Measurements from ENCODE around the gene HOXD4. TPM values are rescaled to one million over a fixed set of nuclear protein-coding genes. Genes with fewer than 3 reads are reported as not detected.

HOXD4 gene
- total RNA-seq, 2 donors from 2014 or later = 1.6 to 3.6 TPM

GRCh38 chr2:176110415-176111308, 40.7 kb upstream of the HOXD4 start:
- intact Hi-C loops (cut with DNase I) = no loop called here
- no peak for DNase-seq
- H3K4me1 ChIP-seq = no peaks in the 10 kb centered on the region
- no peak overlapping the region for H3K9ac ChIP-seq (ENCODE audit: low read depth in 2 of 2, low read length in 2 of 2)
- no peaks in the 10 kb centered on the region for H3K36me3 ChIP-seq
- H3K27me3 ChIP-seq = peaks cover 91% of the 10 kb centered on the region
- no peak for TF ChIP-seq CTCF (IDR thresholded peaks at IDR 0.05)
- H3K4me3 ChIP-seq = no peak overlapping the region
- H3K9me3 ChIP-seq = no peaks in the 10 kb centered on the region
- no peak overlapping the region for H3K27ac ChIP-seq

- DNase-seq = peak; percentile 56
- H3K27ac ChIP-seq = no peak overlapping the region
- H3K36me3 ChIP-seq = no peaks in the 10 kb centered on the region
- intact Hi-C loops (cut with DNase I) = no loop called here
- peaks cover 91% of the 10 kb centered on the region for H3K27me3 ChIP-seq
- H3K9ac ChIP-seq (ENCODE audit: low read depth in 2 of 2, low read length in 2 of 2) = peak overlapping the region in 1 of 2 donors; percentile 19
- H3K4me3 ChIP-seq = no peak overlapping the region
- H3K9me3 ChIP-seq = no peaks in the 10 kb centered on the region
- TF ChIP-seq CTCF (IDR thresholded peaks at IDR 0.05) = peak; percentile 57
- H3K4me1 ChIP-seq = no peaks in the 10 kb centered on the region
Observed at GRCh38 chr2:176111309-176111663, 40.1 kb upstream of the HOXD4 start.

GRCh38 chr2:176111846-176112374, 39.4 kb upstream of the HOXD4 start:
- Histone ChIP-seq H3K4me3 (no peak overlapping the region), H3K36me3 (no peaks in the 10 kb centered on the region), H3K27me3 (peaks cover 91% of the 10 kb centered on the region), H3K4me1 (no peaks in the 10 kb centered on the region), H3K27ac (no peak overlapping the region), H3K9me3 (no peaks in the 10 kb centered on the region), H3K9ac (ENCODE audit: low read depth in 2 of 2, low read length in 2 of 2) (peak overlapping the region; percentile 12 to 53)
- no peak for DNase-seq
- no peak for TF ChIP-seq CTCF (IDR thresholded peaks at IDR 0.05)
- intact Hi-C loops (cut with DNase I) = no loop called here

- Histone ChIP-seq H3K4me3 (no peak overlapping the region), H3K9ac (ENCODE audit: low read depth in 2 of 2, low read length in 2 of 2) (peak overlapping the region; percentile 12 to 53), H3K27ac (no peak overlapping the region), H3K36me3 (no peaks in the 10 kb centered on the region), H3K4me1 (no peaks in the 10 kb centered on the region), H3K9me3 (no peaks in the 10 kb centered on the region), H3K27me3 (peaks cover 94% of the 10 kb centered on the region)
- intact Hi-C loops (cut with DNase I) = no loop called here
- no peak for DNase-seq
- TF ChIP-seq CTCF (IDR thresholded peaks at IDR 0.05) = no peak
Observed at GRCh38 chr2:176112375-176113302, 38.7 kb upstream of the HOXD4 start.
